NCI-H82 (cell line): Measurements from ENCODE around the gene SPTBN4.
"Not testable (repeated sequence)": the region's sequence is repeated elsewhere in the genome, so short reads cannot be mapped to it uniquely, and the experiment has no call there.

Source experiments
- DNase-seq: peaks from one replicate; lab custom pipeline; 2025; lab: John Stamatoyannopoulos, UW

The SPTBN4 gene

DNA sequence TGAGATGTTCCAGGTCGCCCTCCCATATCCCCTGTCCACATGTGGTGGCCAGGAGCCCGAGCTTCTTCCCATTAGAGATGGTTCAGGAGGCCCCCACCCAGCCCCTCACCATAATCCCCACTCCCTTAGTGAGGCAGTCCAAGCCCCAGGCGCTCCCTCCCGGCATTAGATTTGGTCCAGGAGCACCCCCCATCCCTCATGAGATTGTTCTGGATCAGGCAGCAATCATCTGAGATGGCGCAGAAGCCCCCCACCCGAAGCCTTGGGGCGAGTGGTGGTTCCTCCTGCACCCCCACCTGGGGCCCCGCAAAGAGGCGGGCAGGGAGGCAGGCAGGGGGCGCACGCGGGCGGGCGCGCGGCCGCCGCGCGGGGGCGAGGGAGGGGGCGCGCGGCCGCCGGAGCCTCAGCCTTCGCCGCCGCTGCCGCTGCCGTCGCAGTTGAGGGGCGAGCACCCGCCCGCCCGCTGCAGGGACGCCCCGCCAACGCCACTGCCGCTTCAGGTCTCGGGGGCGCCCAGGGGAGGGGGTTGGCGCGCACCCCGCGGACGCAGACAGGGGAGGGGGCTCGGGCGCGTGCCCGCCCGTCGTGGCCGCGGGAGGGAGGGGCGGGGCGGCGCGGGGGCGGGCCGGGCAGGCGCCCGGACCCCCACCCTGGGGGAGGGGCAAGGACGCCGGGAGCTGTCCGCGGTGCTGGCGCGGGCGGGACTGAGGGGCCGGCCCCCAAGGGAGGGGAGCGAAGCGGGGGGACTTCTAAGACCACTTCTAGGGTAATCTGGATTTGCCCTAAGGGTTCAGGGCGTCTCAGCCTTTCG, 63.5 kb downstream of the SPTBN4 start:
- DNase-seq, result peak; percentile 79

DNA sequence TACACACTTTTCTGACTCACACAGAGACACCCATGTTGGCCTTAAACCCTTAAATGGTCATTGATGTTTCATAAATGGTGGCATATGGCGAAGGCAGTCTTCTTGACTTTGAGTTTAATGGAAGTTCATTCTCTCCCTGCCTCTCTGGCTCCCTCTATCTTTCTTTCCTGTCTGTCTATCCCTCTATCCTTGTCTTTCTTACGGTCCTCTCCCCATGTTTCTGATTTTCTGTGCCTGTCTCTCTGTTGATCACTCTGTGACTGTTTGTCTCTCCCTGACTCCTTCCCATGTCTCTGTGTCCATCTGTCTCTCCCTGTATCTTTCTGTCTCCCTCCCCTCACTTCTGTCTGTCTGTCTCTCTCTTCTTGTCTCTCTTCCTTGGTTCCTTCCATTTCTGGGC, 66.7 kb downstream of the SPTBN4 start:
- peak; percentile 35 for DNase-seq

DNA sequence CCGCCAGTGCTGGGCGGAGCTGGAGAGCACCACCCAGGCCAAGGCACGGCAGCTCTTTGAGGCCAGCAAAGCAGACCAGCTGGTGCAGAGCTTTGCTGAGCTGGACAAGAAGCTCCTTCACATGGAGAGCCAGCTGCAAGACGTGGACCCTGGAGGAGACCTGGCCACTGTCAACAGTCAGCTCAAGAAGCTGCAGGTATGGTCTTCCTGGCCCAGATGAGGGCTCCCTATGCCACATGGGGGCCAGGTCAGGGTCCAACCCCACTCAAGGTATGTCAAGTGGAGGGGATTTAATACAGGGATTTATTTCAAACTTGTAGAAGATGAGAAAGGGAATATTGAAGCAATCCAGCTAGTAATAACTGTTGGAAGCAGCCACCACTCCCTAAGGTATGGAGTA, 67.3 kb downstream of the SPTBN4 start:
- no peak for DNase-seq

GRCh38 chr19:40539070-40539469, 72.3 kb downstream of the SPTBN4 start:
- no peak for DNase-seq

- peak; percentile 100 for DNase-seq
Measured at GRCh38 chr19:40542202-40542859, 75.5 kb downstream of the SPTBN4 start.

- no peak for DNase-seq
Measured at GRCh38 chr19:40543029-40543597, 76.3 kb downstream of the SPTBN4 start.

DNA sequence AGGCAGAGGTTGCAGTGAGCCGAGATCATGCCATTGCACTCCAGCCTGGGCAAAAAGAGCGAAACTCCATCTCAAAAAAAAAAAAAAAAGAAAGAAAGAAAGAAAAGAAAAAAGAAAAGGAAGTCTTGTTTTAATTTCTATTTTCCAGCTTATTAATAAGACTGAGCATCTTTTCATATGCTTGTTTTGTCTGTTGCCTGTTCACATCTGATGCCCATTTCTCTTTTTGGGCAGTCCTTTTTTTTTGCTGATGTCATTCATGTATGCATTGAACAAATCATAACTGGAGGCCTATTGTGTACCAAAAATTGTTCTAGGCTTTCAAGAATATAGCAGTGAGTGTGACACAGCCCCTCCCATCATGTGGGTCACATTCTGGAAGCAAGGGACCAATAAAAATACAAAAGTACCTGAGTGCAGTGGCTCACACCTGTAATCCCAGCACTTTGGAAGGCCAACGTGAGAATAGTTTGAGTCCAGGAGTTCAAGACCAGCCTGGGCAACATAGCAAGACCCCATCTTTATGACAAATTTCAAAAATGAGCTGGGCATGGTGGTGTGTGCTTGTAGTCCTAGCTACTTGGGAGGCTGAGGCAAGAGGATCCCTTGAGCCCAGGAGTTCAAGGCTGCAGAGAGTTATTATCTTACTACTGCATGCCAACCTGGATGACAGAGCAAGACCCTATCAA, 79.5 kb downstream of the SPTBN4 start:
- DNase-seq, result not testable (repeated sequence)

DNA sequence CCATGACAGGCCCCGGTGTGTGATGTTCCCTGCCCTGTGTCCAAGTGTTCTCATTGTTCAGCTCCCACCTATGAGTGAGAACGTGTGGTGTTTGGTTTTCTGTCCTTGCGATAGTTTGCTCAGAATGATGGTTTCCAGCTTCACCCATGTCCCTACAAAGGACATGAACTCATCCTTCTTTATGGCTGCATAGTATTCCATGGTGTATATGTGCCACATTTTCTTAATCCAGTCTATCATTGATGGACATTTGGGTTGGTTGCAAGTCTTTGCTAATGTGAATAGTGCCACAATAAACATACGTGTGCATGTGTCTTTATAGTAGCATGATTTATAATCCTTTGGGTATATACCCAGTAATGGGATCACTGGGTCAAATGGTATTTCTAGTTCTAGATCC, 80.4 kb downstream of the SPTBN4 start:
- DNase-seq, result not testable (repeated sequence)

DNA sequence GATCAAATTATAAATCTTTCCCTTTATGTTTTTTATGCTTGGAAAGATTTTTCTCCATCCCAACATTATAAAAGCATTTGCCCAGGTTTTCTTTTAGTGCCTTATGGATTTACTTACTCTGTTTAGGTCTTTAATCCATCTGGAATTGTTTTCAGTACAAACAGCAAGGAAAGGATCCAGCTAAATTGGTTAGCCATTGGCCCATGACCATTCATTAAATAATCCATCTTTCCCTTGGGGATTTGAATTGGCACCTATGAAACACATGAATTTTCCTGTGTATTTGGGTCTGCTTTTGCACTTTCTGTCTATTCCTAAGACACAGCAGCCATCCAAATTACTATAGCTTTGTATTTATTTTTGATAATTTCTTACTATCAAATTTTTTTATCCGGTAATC, 81.0 kb downstream of the SPTBN4 start:
- no peak for DNase-seq

DNA sequence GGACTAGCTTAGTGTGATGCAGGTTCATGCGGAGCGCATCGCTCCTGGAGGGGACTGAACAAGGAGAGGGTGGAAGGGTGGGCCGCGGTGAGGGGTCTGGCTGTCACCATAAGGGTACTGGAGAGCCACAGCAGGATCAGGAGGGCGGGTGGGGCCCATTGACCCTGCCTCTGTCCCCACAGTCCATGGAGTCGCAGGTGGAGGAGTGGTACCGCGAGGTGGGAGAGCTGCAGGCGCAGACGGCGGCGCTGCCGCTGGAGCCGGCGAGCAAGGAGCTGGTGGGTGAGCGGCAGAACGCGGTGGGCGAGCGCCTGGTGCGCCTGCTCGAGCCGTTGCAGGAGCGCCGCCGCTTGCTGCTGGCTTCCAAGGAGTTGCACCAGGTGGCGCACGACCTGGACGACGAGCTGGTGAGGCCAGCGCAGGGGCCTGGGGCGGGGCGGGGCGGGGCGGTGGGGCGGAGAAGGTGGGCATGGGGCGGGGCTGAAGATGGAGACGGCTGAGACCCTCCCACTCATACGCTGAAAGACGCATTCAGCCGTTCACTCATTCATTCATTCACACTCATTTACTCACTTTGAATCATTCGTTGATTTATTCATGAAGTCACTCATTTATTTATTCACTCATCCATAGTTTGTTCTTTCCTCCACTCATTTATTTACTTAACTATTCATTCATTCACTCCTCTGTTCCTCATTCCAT, 82.4 kb downstream of the SPTBN4 start:
- DNase-seq, result peak; percentile 96

DNA sequence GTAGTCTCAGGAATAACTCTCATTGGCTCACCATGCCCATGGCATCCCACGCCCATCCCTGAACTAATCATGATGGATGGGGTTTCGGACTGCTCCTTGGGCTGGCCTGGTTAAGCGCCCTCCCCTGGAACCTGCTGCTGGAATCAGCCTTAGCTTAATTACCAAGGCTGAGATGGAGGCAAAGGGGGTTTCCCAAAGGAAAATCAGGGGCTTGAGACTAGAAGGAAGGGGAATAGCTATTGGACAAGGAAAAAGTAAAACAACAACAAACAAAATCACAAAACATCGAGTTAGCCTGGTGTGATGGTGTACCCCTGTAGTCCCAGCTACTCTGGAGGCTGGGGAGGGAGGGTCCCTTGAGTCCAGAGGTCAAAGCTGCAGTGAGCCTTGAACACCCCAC, 84.2 kb downstream of the SPTBN4 start:
- peak; percentile 78 for DNase-seq

DNA sequence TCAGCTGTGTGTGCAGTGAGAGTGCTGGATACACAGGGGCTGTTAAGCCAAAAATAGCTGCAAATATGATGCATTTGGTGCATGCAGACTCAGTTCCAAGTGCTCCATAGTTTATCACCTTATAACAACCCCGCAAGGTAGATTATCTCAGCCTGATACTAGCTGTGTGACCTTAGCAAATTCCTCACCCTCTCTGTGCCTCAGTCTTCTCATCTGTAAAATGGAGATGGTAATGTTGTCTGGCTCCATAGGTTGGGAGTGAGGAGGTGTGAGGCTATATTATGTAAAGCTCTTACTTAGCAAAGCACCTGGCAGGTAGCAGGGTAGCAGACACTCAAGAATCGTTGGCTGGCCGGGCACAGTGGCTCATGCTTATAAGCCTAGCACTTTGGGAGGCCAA, 86.0 kb downstream of the SPTBN4 start:
- DNase-seq, result no peak

GRCh38 chr19:40553885-40554857, 87.4 kb downstream of the SPTBN4 start:
- no peak for DNase-seq

GRCh38 chr19:40555978-40556689, 89.3 kb downstream of the SPTBN4 start:
- DNase-seq, result no peak

GRCh38 chr19:40556953-40557530, 90.2 kb downstream of the SPTBN4 start:
- DNase-seq, result no peak

DNA sequence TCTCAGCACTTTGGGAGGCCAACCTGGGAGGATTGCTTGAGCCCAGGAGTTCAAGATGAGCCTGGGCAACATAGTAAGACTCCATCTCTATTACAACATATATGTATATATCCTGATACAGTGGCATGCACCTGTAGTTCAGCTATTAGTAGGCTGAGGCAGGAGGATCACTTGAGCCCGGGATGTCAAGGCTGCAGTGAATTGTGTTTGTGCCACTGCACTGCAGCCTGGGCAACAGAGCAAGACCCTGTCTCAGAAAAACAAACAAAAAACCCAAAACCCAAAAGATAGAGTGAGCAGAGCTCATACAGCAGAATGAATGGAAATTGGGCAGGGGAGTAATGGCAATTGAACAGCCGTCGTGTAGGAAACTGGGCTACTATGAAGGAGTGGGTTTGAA, 92.6 kb downstream of the SPTBN4 start:
- DNase-seq, result no peak

DNA sequence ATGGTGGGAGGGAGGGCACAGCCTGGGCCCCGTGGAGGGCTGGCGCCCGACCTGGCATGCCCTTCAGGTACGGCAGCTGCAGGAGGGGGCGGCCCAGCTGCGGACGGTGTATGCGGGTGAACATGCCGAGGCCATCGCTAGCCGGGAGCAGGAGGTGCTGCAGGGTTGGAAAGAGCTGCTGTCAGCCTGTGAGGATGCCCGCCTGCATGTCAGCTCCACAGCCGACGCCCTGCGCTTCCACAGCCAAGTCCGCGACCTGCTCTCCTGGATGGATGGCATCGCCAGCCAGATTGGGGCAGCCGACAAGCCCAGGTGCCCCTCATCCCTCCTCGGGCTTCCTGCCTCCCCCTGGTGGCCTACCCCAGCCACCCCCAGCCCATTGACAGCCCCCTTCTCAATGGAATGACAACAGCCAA, 93.3 kb downstream of the SPTBN4 start:
- peak; percentile 29 for DNase-seq

- DNase-seq, result no peak
Measured at GRCh38 chr19:40561947-40562346, 95.1 kb downstream of the SPTBN4 start.

DNA sequence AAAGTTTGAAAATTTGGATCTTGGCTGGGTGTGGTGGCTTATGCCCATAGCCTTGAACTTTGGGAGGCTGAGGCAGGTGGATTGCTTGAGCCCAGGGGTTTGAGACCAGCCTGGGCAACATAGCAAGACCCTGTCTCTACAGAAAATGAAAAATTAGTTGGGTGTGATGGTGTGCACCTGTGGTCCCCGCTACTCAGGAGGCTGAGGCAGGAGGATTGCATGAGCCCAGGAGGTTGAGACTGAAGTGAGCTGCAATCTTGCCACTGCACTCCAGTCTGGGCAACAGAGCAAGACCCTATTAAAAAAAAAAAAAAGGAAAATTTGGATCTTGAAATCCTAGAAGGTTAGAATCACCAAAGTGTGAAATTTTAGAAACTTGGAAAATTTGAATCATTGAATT, 97.7 kb downstream of the SPTBN4 start:
- not testable (repeated sequence) for DNase-seq

DNA sequence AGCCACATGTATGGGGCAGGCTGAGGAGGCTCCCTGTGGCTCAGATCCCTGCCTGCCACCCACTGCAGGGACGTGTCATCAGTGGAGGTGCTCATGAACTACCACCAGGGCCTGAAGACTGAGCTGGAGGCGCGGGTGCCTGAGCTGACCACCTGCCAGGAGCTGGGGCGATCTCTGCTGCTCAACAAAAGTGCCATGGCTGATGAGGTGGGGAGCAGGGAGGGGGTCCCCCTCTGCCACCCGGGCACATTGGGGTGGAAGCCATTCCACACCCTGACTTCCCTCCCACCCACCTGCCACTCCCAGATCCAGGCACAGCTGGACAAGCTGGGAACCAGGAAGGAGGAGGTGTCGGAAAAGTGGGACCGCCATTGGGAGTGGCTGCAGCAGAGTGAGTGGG, 98.6 kb downstream of the SPTBN4 start:
- no peak for DNase-seq
